H1 (cell line): ENCODE data around the gene PCIF1. TPM values are rescaled to one million over a fixed set of nuclear protein-coding genes. Genes with fewer than 3 reads are reported as not detected.
A peak's percentile ranks its signal among the peaks of the same experiment; 100 is the strongest.

Experiments
- CTCF ChIA-PET: fragments of 300-600 bp; sonication (Branson Sonifier 250); formaldehyde crosslinking; loops from one replicate; lab custom pipeline; 2021; ENCODE audit not compliant: partially characterized antibody; lab: Charles Lee
- POLR2A ChIA-PET: fragments of 300-600 bp; sonication (Branson Sonifier 250); formaldehyde crosslinking; loops from one replicate; lab custom pipeline; 2021; ENCODE audit warnings: inconsistent platforms; ENCODE audit not compliant: partially characterized antibody; lab: Charles Lee
- DNase-seq, 2 experiments: peaks; one replicate each; pipeline versions ENCODE4 v3.0.0 to v3.0.0-alpha.2; 2010 to 2022; ENCODE audit warnings: low spot score in 2 of 2, low read depth in 1 of 2, mixed read lengths in 1 of 2
- FAIRE-seq: peaks from 2 replicates; lab custom pipeline; 2011; peaks lifted over from hg19 to GRCh38; lab: Jason Lieb, UNC
- H2AFZ ChIP-seq: 2 replicates; pipeline ENCODE4 v1.8.1; 2012; ENCODE audit warnings: low read length, inconsistent platforms
- H2AK5ac ChIP-seq: 2 replicates; pipeline ENCODE4 v1.6.1; 2013; ENCODE audit warnings: low read depth, low read length
- H2BK120ac ChIP-seq: replicated peaks from 2 replicates; pipeline ENCODE3; 2013; ENCODE audit warnings: low read depth, low read length, inconsistent platforms
- H2BK12ac ChIP-seq: 2 replicates; pipeline ENCODE4 v1.6.1; 2013; ENCODE audit warnings: low read depth, low read length
- H2BK15ac ChIP-seq: 2 replicates; pipeline ENCODE4 v1.6.1; 2013; ENCODE audit warnings: low read length
- H2BK20ac ChIP-seq: 2 replicates; pipeline ENCODE4 v1.6.1; 2013; ENCODE audit warnings: low read length
- H2BK5ac ChIP-seq: 2 replicates; pipeline ENCODE4 v1.6.1; 2013; ENCODE audit warnings: low read depth, low read length
- H3K14ac ChIP-seq: 2 replicates; pipeline ENCODE4 v1.6.1; 2013; ENCODE audit warnings: inconsistent platforms; ENCODE audit not compliant: insufficient read length
- H3K18ac ChIP-seq: 2 replicates; pipeline ENCODE4 v1.6.1; 2013; ENCODE audit warnings: low read length; ENCODE audit errors: extremely low read depth
- H3K23ac ChIP-seq: 2 replicates; pipeline ENCODE4 v1.6.1; 2013; ENCODE audit warnings: inconsistent platforms; ENCODE audit not compliant: insufficient read length
- H3K23me2 ChIP-seq: 2 replicates; pipeline ENCODE4 v1.6.1; 2013; ENCODE audit warnings: low read depth, low read length
- H3K27ac ChIP-seq: 2 replicates; pipeline ENCODE4 v1.6.1; 2011; ENCODE audit warnings: low read depth, low read length, inconsistent platforms
- H3K27me3 ChIP-seq, 4 experiments: replicated peaks in 1 of 4; 1 replicate in 1 of 4; 2 replicates in 3 of 4; pipeline versions ENCODE4 v1.6.1 to v1.8.1; 2011 to 2013; ENCODE audit warnings: low read length in 3 of 4, mild to moderate bottlenecking in 3 of 4, inconsistent platforms in 2 of 4, mixed read lengths in 2 of 4, moderate library complexity in 1 of 4; ENCODE audit not compliant: control insufficient read depth in 3 of 4, insufficient read depth in 3 of 4; ENCODE audit errors: extremely low read depth in 1 of 4
- H3K36me3 ChIP-seq, 4 experiments: 2 replicates each; pipeline versions ENCODE4 v1.6.1 to v1.8.1; 2011 to 2013; ENCODE audit warnings: mild to moderate bottlenecking in 4 of 4, low read length in 3 of 4, moderate library complexity in 2 of 4, control low read depth in 1 of 4, inconsistent platforms in 1 of 4; ENCODE audit not compliant: insufficient read depth in 4 of 4, control insufficient read depth in 2 of 4
- H3K4ac ChIP-seq: replicated peaks from 2 replicates; pipeline ENCODE3; 2013; ENCODE audit warnings: low read length, low read depth, mixed read lengths, inconsistent platforms; ENCODE audit not compliant: insufficient read length
- H3K4me1 ChIP-seq, 4 experiments: replicated peaks in 1 of 4; 1 replicate in 1 of 4; 2 replicates in 3 of 4; pipeline versions ENCODE4 v1.6.1 to v1.8.1; 2011 to 2013; ENCODE audit warnings: low read length in 3 of 4, inconsistent platforms in 2 of 4, mixed read lengths in 1 of 4; ENCODE audit not compliant: insufficient read depth in 4 of 4, control insufficient read depth in 3 of 4
- H3K4me2 ChIP-seq, 2 experiments: 2 replicates each; pipeline versions ENCODE4 v1.6.1 to v1.8.1; 2011 to 2013; ENCODE audit warnings: low read depth in 2 of 2, low read length in 2 of 2, control low read depth in 1 of 2, inconsistent platforms in 1 of 2, mild to moderate bottlenecking in 1 of 2; ENCODE audit not compliant: insufficient read depth in 1 of 2
- H3K4me3 ChIP-seq, 4 experiments: fragments of 200-600, 300-600 bp in 1 of 4; sonication (generic), shearing (Covaris generic), sonication (Bioruptor Twin) in 1 of 4; 2 replicates each; pipeline versions ENCODE4 v1.5.1 to v1.8.1; 2011 to 2016; ENCODE audit warnings: low read length in 4 of 4, low read depth in 3 of 4, control low read depth in 2 of 4, inconsistent platforms in 2 of 4, mild to moderate bottlenecking in 2 of 4, mixed read lengths in 1 of 4, moderate library complexity in 1 of 4; ENCODE audit not compliant: insufficient read depth in 2 of 4; ENCODE audit errors: extremely low read depth in 1 of 4
- H3K56ac ChIP-seq: replicated peaks from 2 replicates; pipeline ENCODE3; 2013; ENCODE audit warnings: low read depth, mild to moderate bottlenecking, mixed read lengths, low read length, inconsistent platforms; ENCODE audit not compliant: insufficient read length
- H3K79me1 ChIP-seq: 2 replicates; pipeline ENCODE4 v1.6.1; 2013; ENCODE audit warnings: low read depth, low read length, control low read depth
- H3K79me2 ChIP-seq, 2 experiments: 2 replicates each; pipeline versions ENCODE4 v1.6.1 to v1.8.1; 2012 to 2013; ENCODE audit warnings: low read length in 2 of 2, mild to moderate bottlenecking in 2 of 2, inconsistent platforms in 1 of 2; ENCODE audit not compliant: insufficient read depth in 2 of 2, control insufficient read depth in 1 of 2
- H3K9ac ChIP-seq, 4 experiments: replicated peaks in 1 of 4; 1 replicate in 1 of 4; 2 replicates in 3 of 4; pipeline versions ENCODE4 v1.6.1 to v1.8.1; 2011 to 2013; ENCODE audit warnings: low read depth in 3 of 4, low read length in 3 of 4, control low read depth in 2 of 4, mild to moderate bottlenecking in 2 of 4, moderate library complexity in 2 of 4, inconsistent platforms in 1 of 4; ENCODE audit errors: extremely low read depth in 1 of 4
- H3K9me3 ChIP-seq, 2 experiments: 2 replicates each; pipeline versions ENCODE4 v1.6.1 to v1.8.1; 2012 to 2013; ENCODE audit warnings: mild to moderate bottlenecking in 2 of 2, moderate library complexity in 2 of 2, control low read depth in 1 of 2, inconsistent platforms in 1 of 2, low read depth in 1 of 2, low read length in 1 of 2, mixed read lengths in 1 of 2; ENCODE audit not compliant: insufficient read depth in 2 of 2
- H4K20me1 ChIP-seq, 2 experiments: replicated peaks in 1 of 2; 2 replicates each; pipeline versions ENCODE3 to v1.8.1; 2011 to 2013; ENCODE audit warnings: inconsistent platforms in 2 of 2, low read length in 2 of 2, mild to moderate bottlenecking in 1 of 2; ENCODE audit not compliant: insufficient read depth in 2 of 2, control insufficient read depth in 1 of 2
- H4K5ac ChIP-seq: 2 replicates; pipeline ENCODE4 v1.6.1; 2013; ENCODE audit warnings: low read length, low read depth, mixed read lengths, inconsistent platforms; ENCODE audit not compliant: insufficient read length
- H4K8ac ChIP-seq: 2 replicates; pipeline ENCODE4 v1.8.0; 2013; ENCODE audit warnings: mild to moderate bottlenecking, moderate library complexity, low read length, inconsistent platforms; ENCODE audit not compliant: insufficient read depth; ENCODE audit errors: extremely low read depth
- H4K91ac ChIP-seq: replicated peaks from 2 replicates; pipeline ENCODE3; 2013; ENCODE audit warnings: low read length, mixed read lengths, inconsistent platforms; ENCODE audit not compliant: insufficient read length
- EGR1 ChIP-seq: IDR thresholded peaks from 2 replicates; pipeline ENCODE4 v1.6.1; 2011; ENCODE audit warnings: low read depth, low read length, borderline replicate concordance
- KDM1A ChIP-seq: fragments of 200-600, 300-600 bp; sonication (generic); IDR thresholded peaks from 2 replicates; pipeline ENCODE4 v1.7.1; 2016; ENCODE audit warnings: mild to moderate bottlenecking, low read length, borderline replicate concordance
- PHF8 ChIP-seq: fragments of 200-600 bp; sonication (generic); conservative IDR thresholded peaks from 2 replicates; pipeline ENCODE4 v1.7.1; 2012; ENCODE audit warnings: low read depth, mild to moderate bottlenecking, inconsistent platforms, low read length, moderate library complexity
- RAD21 ChIP-seq, 2 experiments: IDR thresholded peaks in 1 of 2; conservative IDR thresholded peaks in 1 of 2; 2 replicates each; pipeline ENCODE4 v1.6.1; 2011; ENCODE audit warnings: low read depth in 2 of 2, low read length in 2 of 2, improper control_type of control experiment in 1 of 2, inconsistent platforms in 1 of 2, mild to moderate bottlenecking in 1 of 2, moderate library complexity in 1 of 2
- SIRT6 ChIP-seq: IDR thresholded peaks from one replicate; pipeline ENCODE4 v1.7.1; 2012; ENCODE audit warnings: low read length, inconsistent platforms
- TAF1 ChIP-seq: IDR thresholded peaks from 2 replicates; pipeline ENCODE4 v1.6.1; 2011; ENCODE audit warnings: mild to moderate bottlenecking, low read depth, low read length
- WGBS, 2 experiments: shearing (Covaris generic) in 1 of 2; methylation state at CpG; one replicate each; pipeline versions ENCODE4 v1.1.6 to v1.1.7; 2013 to 2015; ENCODE audit warnings: low lambda C conversion rate in 2 of 2, mixed read lengths in 2 of 2, inconsistent platforms in 1 of 2, low coverage in 1 of 2, missing lambda C conversion rate in 1 of 2; ENCODE audit not compliant: insufficient replicate concordance in 2 of 2, insufficient coverage in 1 of 2, insufficient read length in 1 of 2; ENCODE audit errors: extremely low coverage in 1 of 2, missing lambda C conversion rate in 1 of 2; 5-methylcytosine and 5-hydroxymethylcytosine counted together
- polyA plus RNA-seq, 7 experiments: library from polyadenylated mRNA; depleted of rRNA in 3 of 7; stranded (reverse) in 5 of 7; unstranded in 2 of 7; fragments of >200 nt in 5 of 7; fragments of 200-250 nt in 2 of 7; gene quantifications; 1 replicate in 5 of 7; 2 replicates in 1 of 7; 4 replicates in 1 of 7; pipeline versions ENCODE4 v1.2.1 to v1.2.3, GENCODE V29; 2011 to 2013; ENCODE audit warnings: missing spikeins in 2 of 7, mixed read lengths in 2 of 7
- total RNA-seq: library from RNA; stranded (reverse); fragmentation: NEBNext Ultra II Directional; extraction: Animal tissue kit (Norgen Biotek cat#: 25700); gene quantifications from 2 replicates; pipeline ENCODE4 v1.2.1, GENCODE V29; 2021

The PCIF1 gene
- total and polyA plus RNA-seq, 2 of the 8 experiments (the other 6 are each of a cell fraction or from before 2014, with no cell fraction given) = 30.3 to 30.6 TPM

- Histone ChIP-seq H4K8ac (no peak overlapping the region), H3K18ac (no peak overlapping the region), H4K91ac (no peak overlapping the region), H2AFZ (no peak overlapping the region), H3K4ac (no peak overlapping the region), H2BK15ac (no peak overlapping the region), H4K20me1 (peaks cover 2 to 10% of the 10 kb centered on the region in 2 experiments), H2BK12ac (no peak overlapping the region), H2AK5ac (no peak overlapping the region), H3K56ac (no peak overlapping the region), H4K5ac (no peak overlapping the region), H3K4me3 (no peak overlapping the region), H2BK20ac (no peak overlapping the region), H3K79me2 (no peaks in the 10 kb centered on the region), H3K9ac (no peak overlapping the region), H3K23ac (no peak overlapping the region), H2BK120ac (no peak overlapping the region), H3K36me3 (peaks cover 33 to 73% (median 64%) of the 10 kb centered on the region in 4 experiments), H3K4me2 (no peak overlapping the region), H3K27me3 (no peaks in the 10 kb centered on the region; a peak in 1 of 7 replicates), H3K23me2 (no peaks in the 10 kb centered on the region), H2BK5ac (no peak overlapping the region; the same call in 1 of the 2 replicates), H3K4me1 (no peaks in the 10 kb centered on the region), H3K14ac (no peak overlapping the region), H3K9me3 (no peaks in the 10 kb centered on the region), H3K79me1 (peaks cover 3% of the 10 kb centered on the region; the same call in 1 of the 2 replicates)
- ChIA-PET CTCF (interaction anchor here (0.6 to 8.7 kb wide), 4 partner anchors 16 to 154 kb away, joined by 3 to 82 read pairs (median 22); no protein-coding TSS in a partner anchor), POLR2A (interaction anchor here (0.8 to 18.4 kb wide), 10 partner anchors 4 to 132 kb away, joined by 3 to 283 read pairs (median 6); partner anchors contain the start of genes CTSA, NEURL2, PCIF1 and PLTP)
- no peak for DNase-seq
- no peak for FAIRE-seq
- WGBS, 2 experiments = 94% methylated on average over 19 of the region's 19 CpGs; no CpG with 5 or more reads in 1 of the 2 experiments
- TF ChIP-seq EGR1 = no peak
- TF ChIP-seq SIRT6 = no peak
- no peak for TF ChIP-seq KDM1A
- no peak for TF ChIP-seq TAF1
- TF ChIP-seq RAD21 (IDR thresholded peaks at IDR 0.05 in 1 of 2, conservative IDR thresholded peaks at IDR 0.05 in 1 of 2; ENCODE audit: low read depth in 2 of 2, low read length in 2 of 2) = peak in 1 of 2 experiments; percentile 10; a peak in 1 of 4 replicates
- TF ChIP-seq PHF8 = no peak
- TF ChIP-seq, all 59 proteins: peak for 1
- H3K27ac ChIP-seq = no peak overlapping the region
These were observed 10.6 kb downstream of the PCIF1 start for GRCh38 chr20:45944965-45945677.
